ENCODE measurements around the gene CD79A.

Gene CD79A

GRCh38 chr19:41924151-41925145 is 47.4 kb downstream of the CD79A start:
- no peak for ATAC-seq
- Mint-ChIP-seq H3K4me3 (no peak overlapping the region), H3K27ac (no peak overlapping the region), H3K9me3 (no peaks in the 10 kb centered on the region), H3K36me3 (peaks cover 4% of the 10 kb centered on the region), H3K4me1 (peaks cover 33% of the 10 kb centered on the region), H3K27me3 (peaks cover 29% of the 10 kb centered on the region)

GRCh38 chr19:41925208-41926003 is 48.3 kb downstream of the CD79A start:
- Mint-ChIP-seq H3K27ac (no peak overlapping the region), H3K4me1 (peaks cover 43% of the 10 kb centered on the region), H3K9me3 (no peaks in the 10 kb centered on the region), H3K36me3 (peaks cover 4% of the 10 kb centered on the region), H3K27me3 (peaks cover 29% of the 10 kb centered on the region), H3K4me3 (no peak overlapping the region)
- ATAC-seq = no peak

DNA sequence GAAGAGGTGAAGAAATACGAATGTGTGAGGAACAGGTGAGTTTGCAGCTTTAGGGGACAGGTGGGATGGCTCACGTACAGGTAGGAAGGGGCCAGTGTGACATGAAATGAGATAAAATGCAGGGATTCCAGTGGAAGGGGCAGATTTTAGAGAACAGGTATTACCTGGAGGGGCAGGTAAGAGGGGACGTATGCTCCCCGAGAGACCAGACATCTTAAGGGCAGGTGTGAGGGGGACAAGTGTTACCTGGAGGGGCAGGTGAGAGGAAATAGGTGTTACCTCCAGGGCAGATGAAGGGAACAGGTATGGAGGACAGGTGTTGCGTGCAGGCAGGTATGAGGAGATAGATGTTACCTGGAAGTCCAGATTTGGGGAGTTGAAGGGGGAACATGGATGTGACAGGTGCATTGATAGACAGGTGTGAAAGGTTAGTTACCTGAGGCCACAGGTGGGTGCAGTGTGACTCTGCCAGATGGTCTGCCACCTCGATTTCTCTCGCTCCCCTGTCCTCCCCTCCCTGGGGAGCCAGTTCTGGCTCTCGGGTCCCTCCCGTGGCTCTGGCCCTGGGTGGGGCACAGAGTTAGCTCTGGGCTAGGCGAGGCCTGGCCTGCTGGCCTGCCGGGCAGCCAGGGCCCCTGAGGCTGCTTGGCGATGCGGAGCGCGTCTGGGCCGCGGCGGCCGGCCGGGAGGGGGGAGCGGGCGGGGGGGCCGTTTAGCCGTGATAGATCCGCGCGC is 49.1 kb downstream of the CD79A start:
- ATAC-seq = no peak
- Mint-ChIP-seq H3K36me3 (peaks cover 4% of the 10 kb centered on the region), H3K9me3 (no peaks in the 10 kb centered on the region), H3K27me3 (peaks cover 25% of the 10 kb centered on the region), H3K27ac (no peak overlapping the region), H3K4me3 (no peak overlapping the region), H3K4me1 (peaks cover 44% of the 10 kb centered on the region)

- Mint-ChIP-seq H3K4me3 (no peak overlapping the region), H3K4me1 (peaks cover 41% of the 10 kb centered on the region), H3K36me3 (peaks cover 4% of the 10 kb centered on the region), H3K27me3 (peaks cover 18% of the 10 kb centered on the region), H3K9me3 (no peaks in the 10 kb centered on the region), H3K27ac (no peak overlapping the region)
- no peak for ATAC-seq
These were observed 49.9 kb downstream of the CD79A start for GRCh38 chr19:41926763-41927496.

DNA sequence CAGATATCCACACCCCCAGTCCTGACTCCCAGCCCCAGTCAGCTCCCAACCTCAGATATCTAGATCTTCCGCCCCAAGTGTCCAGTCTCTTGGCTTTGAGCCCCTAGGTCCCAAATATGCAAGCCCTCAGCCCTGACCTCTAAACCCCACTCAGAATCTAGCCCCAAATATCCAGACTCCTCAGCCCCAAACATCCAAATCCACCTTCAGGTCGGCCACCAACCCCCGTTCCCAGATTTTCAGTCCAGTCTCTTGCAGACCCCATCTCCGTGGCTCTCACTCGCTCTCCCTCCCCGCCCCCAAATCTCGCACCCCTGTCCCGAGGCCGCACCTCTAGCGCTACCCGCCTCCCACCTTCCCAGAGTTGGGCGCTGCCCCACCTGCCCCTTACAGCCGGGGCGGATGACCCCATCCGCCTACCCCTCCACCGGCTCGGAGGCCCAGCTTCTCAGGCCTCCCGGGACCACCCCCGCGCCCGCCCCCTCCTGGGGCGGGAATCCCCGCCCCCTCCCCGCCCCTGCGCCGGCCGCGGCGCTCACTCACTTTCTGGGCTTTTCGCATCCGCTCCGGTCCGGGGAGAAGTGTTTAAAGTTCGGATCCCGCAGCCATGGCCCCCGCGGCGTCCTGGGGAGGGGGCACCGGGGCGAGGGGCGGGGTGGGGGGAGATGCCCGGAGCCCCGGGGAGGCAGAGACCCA is 50.6 kb downstream of the CD79A start:
- ATAC-seq = no peak
- Mint-ChIP-seq H3K9me3 (no peaks in the 10 kb centered on the region), H3K36me3 (peaks cover 4% of the 10 kb centered on the region), H3K27ac (no peak overlapping the region), H3K27me3 (peaks cover 10% of the 10 kb centered on the region), H3K4me1 (peaks cover 36% of the 10 kb centered on the region), H3K4me3 (no peak overlapping the region)

- peak; percentile 44 for ATAC-seq
- Mint-ChIP-seq H3K27ac (no peak within 1 kb of the TSS), H3K36me3 (peaks cover 2% of the 10 kb centered on the region), H3K27me3 (peaks cover 5% of the 10 kb centered on the region), H3K4me3 (peak within 1 kb of the TSS; percentile 78), H3K9me3 (no peaks in the 10 kb centered on the region), H3K4me1 (peaks cover 33% of the 10 kb centered on the region)
These were observed 51.2 kb downstream of the CD79A start, which contains the start of gene ERFL for GRCh38 chr19:41928221-41928683. TSS of gene ERFL (minus strand) at chr19:41928449. CDS start at chr19:41912919, 15,530 bp downstream.

- Mint-ChIP-seq H3K9me3 (no peaks in the 10 kb centered on the region), H3K4me3 (peak overlapping the region; percentile 78), H3K27me3 (no peaks in the 10 kb centered on the region), H3K36me3 (no peaks in the 10 kb centered on the region), H3K27ac (no peak overlapping the region), H3K4me1 (peaks cover 36% of the 10 kb centered on the region)
- ATAC-seq = peak; percentile 75
These were observed 51.9 kb downstream of the CD79A start for GRCh38 chr19:41928754-41929535.

DNA sequence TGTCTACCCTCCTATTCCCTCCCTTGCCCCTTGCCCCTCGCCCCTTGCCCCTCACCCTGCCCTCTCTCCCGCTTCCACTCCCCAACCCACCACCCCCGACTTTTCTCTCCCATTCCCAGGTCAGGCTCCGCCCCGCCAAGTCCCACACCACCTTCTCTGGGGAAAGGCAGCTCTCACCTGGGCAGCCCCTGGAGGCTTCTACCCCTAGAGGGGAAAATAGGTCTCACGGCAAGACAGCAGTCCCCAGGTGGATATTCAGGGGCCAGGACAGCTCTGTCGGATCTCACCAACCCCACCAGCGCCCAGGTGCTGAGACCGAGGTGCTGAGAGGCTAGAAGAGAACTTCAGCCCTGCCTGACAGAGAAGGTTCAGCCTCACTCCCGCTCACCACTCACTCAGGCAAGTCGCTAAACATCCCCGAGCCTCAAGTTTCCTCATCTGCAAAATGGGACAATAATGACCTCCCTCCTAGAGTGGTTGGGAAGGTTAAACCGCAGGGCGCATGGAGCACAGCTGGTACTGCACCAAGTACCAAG is 52.5 kb downstream of the CD79A start:
- no peaks in the 10 kb centered on the region for H3K36me3 Mint-ChIP-seq
- peaks cover under 1% of the 10 kb centered on the region for H3K27me3 Mint-ChIP-seq
- peak overlapping the region; percentile 78 for H3K4me3 Mint-ChIP-seq
- no peak overlapping the region for H3K27ac Mint-ChIP-seq
- peaks cover 42% of the 10 kb centered on the region for H3K4me1 Mint-ChIP-seq
- H3K9me3 Mint-ChIP-seq = no peaks in the 10 kb centered on the region
- no peak for ATAC-seq

DNA sequence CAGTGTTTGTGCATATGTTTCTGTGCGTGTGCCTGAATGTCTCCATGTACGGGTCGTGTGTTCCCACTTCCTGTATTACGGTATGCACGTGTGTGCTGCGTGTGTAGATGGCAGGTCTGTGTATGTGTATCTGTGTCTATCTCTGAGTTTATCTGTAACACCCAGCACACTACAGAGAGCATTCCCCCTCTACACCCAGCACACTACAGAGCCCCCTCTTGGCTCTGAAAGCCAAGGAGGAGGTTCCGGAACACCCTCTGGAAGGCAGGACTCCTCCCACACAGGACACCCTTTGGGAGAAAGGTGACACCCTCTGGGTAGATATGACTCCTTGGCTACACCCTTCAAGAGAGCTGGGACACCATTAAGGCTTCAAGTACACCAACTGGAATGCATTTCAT is 53.2 kb downstream of the CD79A start:
- H3K9me3 Mint-ChIP-seq = no peaks in the 10 kb centered on the region
- no peaks in the 10 kb centered on the region for H3K36me3 Mint-ChIP-seq
- H3K4me1 Mint-ChIP-seq = peaks cover 50% of the 10 kb centered on the region
- no peak overlapping the region for H3K4me3 Mint-ChIP-seq
- peaks cover 8% of the 10 kb centered on the region for H3K27me3 Mint-ChIP-seq
- H3K27ac Mint-ChIP-seq = no peak overlapping the region
- no peak for ATAC-seq

Data from stimulated activated memory B cell treated with anti-CD40 and anti-IgM and Interleukin-4, amounts not matched to agents 10 μg/mL and 1 μg/mL and 100 μg/mL, for 72 hours (primary cell).